Thymus (tissue), 11 donors: Measurements from ENCODE around the gene RABEPK. TPM values are rescaled to one million over a fixed set of nuclear protein-coding genes. Genes with fewer than 3 reads are reported as not detected.

Experiments
- DNase-seq, 9 donors: peaks; one replicate each; pipeline ENCODE4 v3.0.0-alpha.2; 2013; ENCODE audit warnings: low spot score in 9 of 9, low read depth in 6 of 9, missing footprints in 1 of 9
- H3K27ac ChIP-seq, 2 donors: one replicate each; pipeline ENCODE4 v1.5.1; 2013; ENCODE audit warnings: control low read depth in 1 of 2, low read depth in 1 of 2, low read length in 1 of 2, mild to moderate bottlenecking in 1 of 2, moderate library complexity in 1 of 2
- H3K27me3 ChIP-seq, 2 donors: one replicate each; pipeline ENCODE4 v1.5.1; 2013; ENCODE audit warnings: low read length in 1 of 2; ENCODE audit not compliant: control insufficient read depth in 2 of 2, insufficient read depth in 1 of 2
- H3K36me3 ChIP-seq, 2 donors: one replicate each; pipeline ENCODE4 v1.5.1; 2013; ENCODE audit warnings: low read length in 1 of 2, mild to moderate bottlenecking in 1 of 2, moderate library complexity in 1 of 2; ENCODE audit not compliant: control insufficient read depth in 2 of 2, insufficient read depth in 2 of 2
- H3K4me1 ChIP-seq, 2 donors: one replicate each; pipeline ENCODE4 v1.5.1; 2013; ENCODE audit warnings: low read length in 2 of 2; ENCODE audit not compliant: control insufficient read depth in 2 of 2, insufficient read depth in 2 of 2
- H3K4me3 ChIP-seq, 2 donors: one replicate each; pipeline ENCODE4 v1.5.1; 2013; ENCODE audit warnings: low read length in 2 of 2, control low read depth in 1 of 2, mild to moderate bottlenecking in 1 of 2
- H3K9me3 ChIP-seq, 2 donors: one replicate each; pipeline ENCODE4 v1.5.1; 2013; ENCODE audit warnings: low read length in 1 of 2, mild to moderate bottlenecking in 1 of 2; ENCODE audit not compliant: control insufficient read depth in 2 of 2, insufficient read depth in 1 of 2
- WGBS: extraction: QIAGEN DNeasy Blood & Tissue Kit; methylation state at CpG from one replicate; pipeline ENCODE4 v1.1.7; 2013; 5-methylcytosine and 5-hydroxymethylcytosine counted together
- polyA plus RNA-seq: library from polyadenylated mRNA; stranded (reverse); fragments of 200-250 nt; gene quantifications from one replicate; pipeline ENCODE4 v1.2.3, GENCODE V29; 2013
- total RNA-seq: library from RNA; stranded (reverse); fragments of 120-200 nt; gene quantifications from one replicate; pipeline ENCODE4 v1.2.4, GENCODE V29; 2013
- donor health status: healthy.

RABEPK gene
- total and polyA plus RNA-seq, 2 donors = 19.5 to 25.7 TPM

GRCh38 chr9:125269014-125269397 is 68.7 kb downstream of the RABEPK start:
- Histone ChIP-seq H3K9me3 (no peaks in the 10 kb centered on the region), H3K36me3 (peaks cover 4 to 11% of the 10 kb centered on the region in 2 donors), H3K4me1 (peaks cover 0 to 3% of the 10 kb centered on the region in 2 donors), H3K4me3 (no peak overlapping the region), H3K27ac (no peak overlapping the region), H3K27me3 (no peaks in the 10 kb centered on the region)
- no peak for DNase-seq
- WGBS = 100% methylated on average over 1 of the region's 1 CpG

GRCh38 chr9:125271081-125271480 is 70.7 kb downstream of the RABEPK start:
- Histone ChIP-seq H3K4me1 (no peaks in the 10 kb centered on the region), H3K27me3 (no peaks in the 10 kb centered on the region), H3K36me3 (peaks cover 4 to 11% of the 10 kb centered on the region in 2 donors), H3K27ac (no peak overlapping the region), H3K4me3 (no peak overlapping the region), H3K9me3 (no peaks in the 10 kb centered on the region)
- no peak for DNase-seq
- WGBS = 94% methylated on average over 5 of the region's 5 CpGs

- 82% methylated on average over 3 of the region's 3 CpGs for WGBS
- Histone ChIP-seq H3K36me3 (peaks cover 4% of the 10 kb centered on the region in 2 donors), H3K27me3 (no peaks in the 10 kb centered on the region), H3K9me3 (no peaks in the 10 kb centered on the region), H3K4me1 (no peaks in the 10 kb centered on the region), H3K27ac (no peak overlapping the region), H3K4me3 (no peak overlapping the region)
- DNase-seq = no peak
Observed at GRCh38 chr9:125272697-125273096, 72.4 kb downstream of the RABEPK start.

GRCh38 chr9:125276771-125277170 is 76.4 kb downstream of the RABEPK start:
- no peak for DNase-seq
- WGBS = 98% methylated on average over 4 of the region's 4 CpGs
- no peak overlapping the region for H3K4me3 ChIP-seq
- H3K27me3 ChIP-seq = no peaks in the 10 kb centered on the region
- no peaks in the 10 kb centered on the region for H3K4me1 ChIP-seq
- H3K36me3 ChIP-seq = peaks cover 0 to 5% of the 10 kb centered on the region in 2 donors
- no peak overlapping the region for H3K27ac ChIP-seq
- H3K9me3 ChIP-seq = no peaks in the 10 kb centered on the region

DNA sequence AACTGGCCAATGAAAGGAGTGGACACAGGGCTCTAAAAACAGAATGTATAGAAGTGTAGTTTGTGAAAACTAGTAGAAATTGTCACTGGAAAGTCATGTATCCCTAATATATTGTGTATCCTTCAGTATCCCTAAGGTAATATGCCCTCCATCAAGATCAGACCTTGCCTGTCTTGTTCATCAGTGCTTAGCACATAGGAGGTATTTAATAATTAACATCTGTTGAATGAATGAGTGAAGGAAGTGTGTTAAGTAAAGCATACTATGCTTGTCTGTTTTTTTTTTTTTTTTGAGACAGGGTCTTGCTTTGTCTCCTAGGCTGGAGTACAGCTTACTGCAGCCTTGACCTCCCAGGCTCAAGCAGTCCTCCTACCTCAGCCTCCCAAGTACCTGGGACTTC is 77.1 kb downstream of the RABEPK start:
- Histone ChIP-seq H3K27ac (no peak overlapping the region), H3K36me3 (peaks cover 0 to 5% of the 10 kb centered on the region in 2 donors), H3K27me3 (no peaks in the 10 kb centered on the region), H3K4me3 (no peak overlapping the region), H3K4me1 (no peaks in the 10 kb centered on the region), H3K9me3 (no peaks in the 10 kb centered on the region)
- DNase-seq = no peak

GRCh38 chr9:125280945-125281344 is 80.6 kb downstream of the RABEPK start:
- 95% methylated on average over 4 of the region's 4 CpGs for WGBS
- Histone ChIP-seq H3K27me3 (no peaks in the 10 kb centered on the region), H3K27ac (no peak overlapping the region), H3K36me3 (peaks cover 0 to 5% of the 10 kb centered on the region in 2 donors), H3K9me3 (no peaks in the 10 kb centered on the region), H3K4me3 (no peak overlapping the region), H3K4me1 (no peaks in the 10 kb centered on the region)
- no peak for DNase-seq

Other genes with a start within 250 kb of the RABEPK start
- 23.5 TPM for gene SCAI, start 57.0 kb upstream of the RABEPK start, total RNA-seq
- 9.4 TPM for gene SCAI, start 57.0 kb upstream of the RABEPK start, polyA plus RNA-seq
- 35.6 TPM for gene PPP6C, start 10.7 kb upstream of the RABEPK start, total RNA-seq
- gene PPP6C, start 10.7 kb upstream of the RABEPK start, polyA plus RNA-seq = 37.6 TPM
- gene HSPA5, start 40.8 kb downstream of the RABEPK start, total RNA-seq = 38.6 TPM
- 113 TPM for gene HSPA5, start 40.8 kb downstream of the RABEPK start, polyA plus RNA-seq
- gene GAPVD1, start 61.3 kb downstream of the RABEPK start, total RNA-seq = 23.0 TPM
- 12.9 TPM for gene GAPVD1, start 61.3 kb downstream of the RABEPK start, polyA plus RNA-seq